Peyer's patch (tissue), 4 donors: ENCODE data around the gene NDST1. TPM values are rescaled to one million over a fixed set of nuclear protein-coding genes. Genes with fewer than 3 reads are reported as not detected.

ENCODE experiments used
- DNase-seq, 3 donors: peaks; one replicate each; pipeline ENCODE4 v3.0.0-alpha.2; 2017 to 2019
- H3K27ac ChIP-seq, 4 donors: fragments of 200-600 bp; sonication (generic); one replicate each; pipeline ENCODE4 v1.5.1; 2016 to 2019
- H3K27me3 ChIP-seq, 2 donors: fragments of 200-600 bp; sonication (generic); one replicate each; pipeline ENCODE4 v1.5.1; 2019
- H3K36me3 ChIP-seq, 3 donors: fragments of 200-600 bp; sonication (generic); one replicate each; pipeline ENCODE4 v1.5.1; 2016 to 2019
- H3K4me1 ChIP-seq, 4 donors: fragments of 200-600 bp; sonication (generic); one replicate each; pipeline ENCODE4 v1.5.1; 2016 to 2019
- H3K4me3 ChIP-seq, 4 donors: fragments of 200-600 bp; sonication (generic); 1 replicate in 3 of 4; 2 replicates in 1 of 4; pipeline ENCODE4 v1.5.1; 2016 to 2019; ENCODE audit warnings: mild to moderate bottlenecking in 1 of 4
- H3K9me3 ChIP-seq, 4 donors: fragments of 200-600 bp; sonication (generic); one replicate each; pipeline ENCODE4 v1.5.1; 2016 to 2019; ENCODE audit warnings: mild to moderate bottlenecking in 1 of 4
- POLR2A ChIP-seq, 2 donors: fragments of 450-650 bp; IDR thresholded peaks; one replicate each; pipeline ENCODE4 v1.5.1; 2017; ENCODE audit warnings: antibody characterized with exemption in 2 of 2, mild to moderate bottlenecking in 2 of 2, moderate library complexity in 2 of 2
- total RNA-seq, 4 donors: library from RNA; depleted of rRNA; stranded (reverse); fragments of >200 nt; gene quantifications; one replicate each; pipeline ENCODE4 v1.1.0, GENCODE V29; 2016
- TF ChIP-seq, protein P1 (sequence below), 6 experiments: fragments of 450-650 bp in 4 of 6; fragments of 200-600 bp in 2 of 6; sonication (generic) in 1 of 6; IDR thresholded peaks; one replicate each; pipeline ENCODE4 v1.5.1; 2017 to 2019; ENCODE audit warnings: antibody characterized with exemption in 6 of 6, mild to moderate bottlenecking in 3 of 6, moderate library complexity in 1 of 6

The NDST1 gene
- total RNA-seq, 4 donors from 2014 or later = 80.9 to 168 (median 118) TPM

DNA sequence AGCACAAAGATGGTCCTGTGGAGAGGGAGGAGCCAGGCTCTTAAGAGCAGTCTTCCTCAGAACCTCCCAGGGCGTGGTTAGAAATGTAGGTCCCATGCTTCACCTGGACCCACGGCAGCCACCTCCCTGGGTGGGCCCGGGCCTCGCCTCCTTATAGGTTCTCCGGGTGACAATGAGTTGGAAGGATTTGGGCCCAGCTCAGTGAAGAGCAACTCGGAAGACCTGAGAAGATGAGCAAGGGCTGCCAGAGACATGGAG, 26.3 kb upstream of the NDST1 start:
- Histone ChIP-seq H3K36me3 (no peaks in the 10 kb centered on the region), H3K4me3 (no peak overlapping the region), H3K9me3 (no peaks in the 10 kb centered on the region), H3K27me3 (no peaks in the 10 kb centered on the region), H3K4me1 (peaks cover 0 to 5% (median 0%) of the 10 kb centered on the region in 4 donors), H3K27ac (no peak overlapping the region)
- no peak for DNase-seq
- TF ChIP-seq POLR2A (IDR thresholded peaks at IDR 0.05) = no peak
- TF ChIP-seq, protein P1, sequence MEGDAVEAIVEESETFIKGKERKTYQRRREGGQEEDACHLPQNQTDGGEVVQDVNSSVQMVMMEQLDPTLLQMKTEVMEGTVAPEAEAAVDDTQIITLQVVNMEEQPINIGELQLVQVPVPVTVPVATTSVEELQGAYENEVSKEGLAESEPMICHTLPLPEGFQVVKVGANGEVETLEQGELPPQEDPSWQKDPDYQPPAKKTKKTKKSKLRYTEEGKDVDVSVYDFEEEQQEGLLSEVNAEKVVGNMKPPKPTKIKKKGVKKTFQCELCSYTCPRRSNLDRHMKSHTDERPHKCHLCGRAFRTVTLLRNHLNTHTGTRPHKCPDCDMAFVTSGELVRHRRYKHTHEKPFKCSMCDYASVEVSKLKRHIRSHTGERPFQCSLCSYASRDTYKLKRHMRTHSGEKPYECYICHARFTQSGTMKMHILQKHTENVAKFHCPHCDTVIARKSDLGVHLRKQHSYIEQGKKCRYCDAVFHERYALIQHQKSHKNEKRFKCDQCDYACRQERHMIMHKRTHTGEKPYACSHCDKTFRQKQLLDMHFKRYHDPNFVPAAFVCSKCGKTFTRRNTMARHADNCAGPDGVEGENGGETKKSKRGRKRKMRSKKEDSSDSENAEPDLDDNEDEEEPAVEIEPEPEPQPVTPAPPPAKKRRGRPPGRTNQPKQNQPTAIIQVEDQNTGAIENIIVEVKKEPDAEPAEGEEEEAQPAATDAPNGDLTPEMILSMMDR (IDR thresholded peaks at IDR 0.05) = no peak

DNA sequence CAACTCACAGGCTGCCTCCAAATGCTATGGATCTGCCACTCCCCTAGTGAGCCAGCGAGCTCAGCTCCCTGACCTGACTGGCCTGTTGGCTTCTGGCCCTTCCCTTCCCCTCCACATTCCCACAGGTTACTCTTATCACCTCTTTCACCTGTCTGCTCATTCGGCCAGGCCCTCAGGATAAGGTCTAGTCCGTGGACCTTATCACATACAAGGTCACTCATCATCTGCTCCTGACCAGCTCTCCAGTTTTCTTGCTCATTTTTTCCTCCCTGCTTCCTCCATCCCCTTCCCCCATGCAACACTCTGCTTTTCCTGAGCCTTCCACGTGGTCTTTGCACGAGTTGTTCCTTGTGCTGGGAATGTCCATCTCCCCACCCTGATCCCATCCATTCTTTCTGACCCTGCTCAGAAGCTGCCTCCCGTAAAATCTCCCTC, 25.9 kb upstream of the NDST1 start:
- Histone ChIP-seq H3K4me1 (peaks cover 0 to 9% (median 2%) of the 10 kb centered on the region in 4 donors), H3K4me3 (no peak overlapping the region), H3K36me3 (no peaks in the 10 kb centered on the region), H3K27me3 (no peaks in the 10 kb centered on the region), H3K27ac (no peak overlapping the region), H3K9me3 (no peaks in the 10 kb centered on the region)
- DNase-seq = no peak
- TF ChIP-seq, protein P1 (IDR thresholded peaks at IDR 0.05) = no peak
- TF ChIP-seq POLR2A (IDR thresholded peaks at IDR 0.05) = no peak

DNA sequence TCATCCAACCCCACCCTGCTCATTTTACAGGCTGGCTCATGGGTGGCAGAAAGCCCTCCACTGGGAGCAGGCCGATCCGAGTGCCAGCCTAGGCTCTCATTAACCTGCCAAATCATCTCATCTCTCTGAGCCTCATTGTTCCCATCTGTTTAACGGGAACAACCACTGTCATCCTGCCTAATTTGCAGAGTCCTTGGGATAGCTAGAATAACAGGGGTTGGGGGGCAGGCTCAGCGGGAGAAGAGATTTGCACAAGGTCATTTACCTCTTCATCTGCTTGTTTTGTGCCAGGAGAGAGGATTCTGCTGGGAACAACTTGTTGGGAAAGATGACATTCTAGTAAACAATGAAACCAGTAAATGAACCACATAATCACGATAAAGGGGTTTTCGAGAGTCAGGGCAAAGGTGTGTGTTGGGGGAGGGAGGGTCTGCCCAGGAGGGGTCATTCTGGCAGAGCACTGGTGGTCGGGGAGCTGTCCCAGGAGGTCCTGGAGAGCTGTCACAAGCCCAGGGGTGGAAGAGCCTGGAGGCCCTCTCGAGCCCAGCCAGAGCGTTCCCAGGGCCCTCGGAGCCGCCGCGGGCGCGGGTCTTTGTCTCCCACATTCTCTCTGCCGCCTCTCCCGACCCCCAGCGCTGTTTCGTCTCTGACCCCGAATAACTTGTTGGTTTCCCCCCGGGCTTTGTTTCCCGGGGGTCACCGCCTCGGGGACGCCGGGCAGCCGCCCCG, 22.8 kb upstream of the NDST1 start:
- TF ChIP-seq, protein P1 (IDR thresholded peaks at IDR 0.05) = no peak
- no peak for TF ChIP-seq POLR2A (IDR thresholded peaks at IDR 0.05)
- no peaks in the 10 kb centered on the region for H3K36me3 ChIP-seq
- H3K9me3 ChIP-seq = no peaks in the 10 kb centered on the region
- peak overlapping the region; percentile 66 to 99 (median 94) for H3K4me3 ChIP-seq
- DNase-seq = no peak
- H3K4me1 ChIP-seq = peaks cover 8 to 40% (median 23%) of the 10 kb centered on the region in 4 donors
- no peaks in the 10 kb centered on the region for H3K27me3 ChIP-seq
- H3K27ac ChIP-seq = peak overlapping the region; percentile 85 to 98 (median 94)

DNA sequence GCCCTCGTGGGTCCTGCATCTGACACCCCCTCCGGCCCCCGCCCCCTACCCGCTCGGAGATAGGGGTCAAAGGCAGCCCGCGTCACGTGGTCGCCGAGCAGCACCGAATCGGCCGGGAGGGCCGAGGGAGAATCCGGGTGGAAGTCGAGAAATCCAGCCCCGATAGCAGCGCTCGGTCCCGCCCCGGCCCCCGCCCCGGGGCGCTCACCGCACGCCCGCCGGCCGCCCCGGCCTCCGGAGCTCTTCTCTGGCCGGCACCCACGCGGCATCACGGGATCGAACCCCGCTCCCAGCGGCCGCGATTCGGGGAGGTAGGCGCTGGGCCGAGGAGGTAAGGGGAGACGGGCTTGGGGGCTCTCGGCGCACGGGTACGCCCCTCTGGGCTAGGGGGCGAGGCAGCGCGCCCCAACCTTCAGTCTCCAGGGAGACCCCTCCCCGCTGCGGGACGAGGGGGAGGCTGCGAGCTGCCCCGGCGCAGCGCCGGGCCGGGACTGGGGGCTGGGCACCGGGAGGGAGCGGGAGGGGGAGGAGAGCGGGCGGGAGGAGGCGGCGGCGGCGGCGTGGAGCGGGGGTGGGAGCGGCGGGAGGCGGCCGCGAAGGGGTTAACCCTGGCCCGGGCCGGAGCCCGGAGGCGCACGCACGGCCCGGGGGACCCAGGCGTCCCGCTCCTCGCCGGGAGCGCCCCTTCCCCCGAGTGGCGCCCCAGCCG, 22.1 kb upstream of the NDST1 start:
- Histone ChIP-seq H3K27me3 (no peaks in the 10 kb centered on the region), H3K36me3 (no peaks in the 10 kb centered on the region), H3K4me1 (peaks cover 8 to 48% (median 26%) of the 10 kb centered on the region in 4 donors), H3K9me3 (no peaks in the 10 kb centered on the region), H3K4me3 (peak overlapping the region; percentile 66 to 99 (median 94)), H3K27ac (peak overlapping the region; percentile 85 to 98 (median 94))
- TF ChIP-seq, protein P1 (IDR thresholded peaks at IDR 0.05) = no peak
- TF ChIP-seq POLR2A (IDR thresholded peaks at IDR 0.05) = peak; percentile 15 to 32
- DNase-seq = peak; percentile 37 to 75 (median 67)

DNA sequence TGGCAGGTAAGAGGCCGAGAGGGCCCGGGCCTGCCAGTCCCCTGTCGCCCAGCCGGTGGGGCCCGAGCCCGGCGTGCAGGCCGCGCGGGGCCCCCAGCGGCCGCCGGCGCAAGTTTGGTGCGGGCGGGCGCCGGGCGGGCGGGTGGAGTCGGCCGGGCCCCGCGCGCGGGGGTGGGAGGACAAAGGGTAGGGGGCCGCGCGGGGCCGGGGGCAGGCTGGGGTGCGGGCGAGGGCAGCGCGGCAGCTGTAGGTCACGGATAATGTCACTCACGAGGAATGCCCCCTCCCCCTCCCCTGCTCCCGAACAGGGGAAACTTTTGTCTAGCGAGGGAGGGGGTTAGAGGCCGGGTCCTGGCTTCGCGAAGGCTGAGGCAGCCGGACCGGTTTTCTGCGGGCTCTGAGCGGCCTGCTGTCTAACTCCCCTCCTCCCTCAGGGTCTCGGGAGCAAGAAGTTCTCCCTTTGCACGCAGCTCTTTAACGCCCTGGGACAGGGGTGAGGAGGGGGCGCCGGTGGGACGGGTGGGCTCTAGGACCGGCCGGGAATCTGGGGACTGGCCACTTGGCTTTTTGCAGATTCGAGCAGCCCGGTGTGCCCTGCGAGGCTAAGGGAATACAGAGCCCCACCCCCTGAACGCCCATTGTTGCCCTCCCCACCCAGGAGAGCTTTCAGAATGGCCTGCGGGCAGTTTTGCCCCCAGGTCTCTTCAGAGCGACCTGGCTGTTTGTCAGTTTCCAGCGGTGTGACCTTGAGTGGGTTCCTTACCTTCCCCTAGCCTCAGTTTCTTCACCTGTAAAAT, 21.3 kb upstream of the NDST1 start:
- H3K36me3 ChIP-seq = no peaks in the 10 kb centered on the region
- peaks cover 8 to 55% (median 29%) of the 10 kb centered on the region in 4 donors for H3K4me1 ChIP-seq
- TF ChIP-seq, protein P1 (IDR thresholded peaks at IDR 0.05) = peak in 2 of 6 experiments; percentile 26 to 43
- TF ChIP-seq POLR2A (IDR thresholded peaks at IDR 0.05) = no peak
- DNase-seq = peak; percentile 30 to 70 (median 69)
- H3K4me3 ChIP-seq = peak overlapping the region; percentile 66 to 99 (median 94)
- no peaks in the 10 kb centered on the region for H3K9me3 ChIP-seq
- peak overlapping the region; percentile 85 to 98 (median 94) for H3K27ac ChIP-seq
- H3K27me3 ChIP-seq = no peaks in the 10 kb centered on the region
